GM18951 (cell line): ENCODE results near the gene TEX26.

Experiments used
- POLR2A ChIP-seq: IDR thresholded peaks from 4 replicates; pipeline ENCODE4 v1.6.1; 2011; ENCODE audit warnings: mild to moderate bottlenecking; ENCODE audit not compliant: insufficient read length, insufficient read depth; ENCODE audit errors: extremely low read depth
- in situ Hi-C: fragments of 300-500 bp; cut with MboI; formaldehyde crosslinking; loops from one replicate; pipeline ENCODE4 v1.12.0; 2022; ENCODE audit warnings: low sequenced_read_pairs, mixed read lengths, inconsistent platforms; ENCODE audit not compliant: unreplicated experiment

TEX26 gene

DNA sequence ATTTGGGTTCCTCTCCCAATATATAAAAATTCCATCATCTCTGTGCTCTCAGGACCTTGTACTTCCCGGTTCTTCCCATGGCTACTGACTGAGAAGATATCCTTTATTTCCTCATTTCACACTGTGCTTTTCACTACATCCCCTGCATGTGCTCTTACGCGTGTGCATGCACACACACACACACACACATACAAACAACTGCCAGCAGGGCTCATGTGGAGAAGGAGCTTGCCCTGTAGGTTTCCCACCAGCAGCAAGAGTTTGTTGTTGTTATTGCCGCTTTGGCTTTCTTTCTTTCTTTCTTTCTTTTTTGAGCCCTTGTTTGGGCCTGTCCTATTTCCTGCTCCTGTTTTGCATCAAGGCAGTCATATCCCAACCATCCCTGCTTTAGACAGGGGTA, 43.6 kb downstream of the TEX26 start:
- no peak for TF ChIP-seq POLR2A
- in situ Hi-C loops, result no loop called here

DNA sequence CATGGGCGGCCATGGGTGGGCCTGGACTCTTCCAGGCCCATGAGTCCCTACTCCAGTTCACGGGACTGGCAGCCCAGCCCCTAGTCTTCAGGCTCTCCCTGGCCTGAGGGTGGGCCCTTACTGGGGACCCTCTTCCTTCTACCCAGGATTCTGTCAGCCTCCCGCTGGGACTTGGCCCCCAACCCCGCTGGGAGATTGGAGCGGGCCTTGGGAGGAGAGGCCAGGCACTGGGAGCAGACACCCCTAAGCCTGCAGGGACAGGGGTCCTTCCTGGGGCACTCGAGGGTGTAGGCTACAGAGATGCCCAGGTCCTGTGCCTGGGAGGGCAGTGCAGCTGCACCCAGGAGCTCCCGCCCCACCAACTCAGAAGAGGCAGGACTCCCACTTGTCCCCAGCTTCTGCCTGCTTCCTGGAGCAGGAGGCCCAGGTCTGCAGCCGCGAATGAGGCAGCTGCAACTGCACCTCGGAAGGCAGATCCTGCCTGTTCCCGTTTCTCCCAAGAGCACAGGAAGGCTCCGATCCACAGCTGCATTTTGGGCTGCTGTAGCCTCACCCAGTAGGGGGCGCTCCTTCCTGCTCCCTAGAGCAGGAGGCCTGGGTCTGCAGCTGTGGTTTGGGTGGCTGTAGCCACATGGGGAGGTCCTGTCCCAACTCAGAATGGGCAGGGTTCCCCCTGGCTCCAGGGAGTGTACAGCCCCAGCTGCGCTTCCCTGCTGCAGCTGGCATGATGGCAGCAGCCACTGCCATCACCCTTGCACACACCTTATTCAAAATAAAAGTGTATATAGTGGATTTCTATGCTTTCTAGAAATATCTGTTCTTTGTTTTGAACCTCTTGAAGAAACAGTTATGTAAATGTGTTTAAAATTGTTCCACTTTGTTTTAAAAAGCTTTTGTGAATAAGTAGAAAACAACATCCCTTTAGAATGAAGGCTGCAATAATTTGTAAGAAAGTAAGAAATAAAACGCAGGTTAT, 46.8 kb downstream of the TEX26 start:
- in situ Hi-C loops, result no loop called here
- no peak for TF ChIP-seq POLR2A

DNA sequence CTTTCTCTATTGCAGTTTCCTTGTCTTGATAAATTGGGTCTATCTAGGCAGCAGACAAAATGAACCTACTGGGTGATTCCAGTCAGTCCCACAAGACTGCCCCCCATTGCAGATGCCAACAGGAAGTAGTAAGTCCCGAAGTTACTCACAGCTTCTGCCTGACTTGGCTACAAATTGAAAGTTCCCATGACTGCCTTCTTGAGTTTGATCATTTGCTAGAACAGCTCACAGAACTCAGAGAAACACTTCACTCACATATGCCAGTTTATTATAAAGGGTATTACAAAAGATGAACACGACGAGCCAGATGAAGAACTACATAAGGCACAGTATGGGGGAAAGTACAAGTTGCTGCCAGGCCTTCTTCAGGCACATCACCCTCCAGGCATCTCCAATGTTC, 50.0 kb downstream of the TEX26 start:
- in situ Hi-C loops, result no loop called here
- no peak for TF ChIP-seq POLR2A

DNA sequence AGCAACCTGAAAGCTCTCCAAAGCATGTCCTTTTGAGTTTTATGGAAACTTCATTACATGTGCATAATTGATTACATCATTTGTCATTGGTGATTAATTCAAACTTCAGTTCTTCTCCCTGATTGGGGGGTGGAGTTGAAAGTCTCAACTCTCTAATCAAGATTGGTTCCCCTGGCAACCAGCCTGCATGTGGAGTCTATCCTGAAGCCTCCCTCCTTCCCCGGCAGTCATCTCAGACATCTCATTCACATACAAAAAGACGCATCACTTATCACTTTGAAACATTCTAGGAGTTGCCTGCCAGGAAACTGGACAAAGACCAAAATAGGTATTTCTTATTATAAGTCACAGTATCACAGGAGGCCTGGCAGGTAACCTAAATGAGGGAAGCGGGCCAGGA, 50.5 kb downstream of the TEX26 start:
- in situ Hi-C loops, result no loop called here
- no peak for TF ChIP-seq POLR2A

DNA sequence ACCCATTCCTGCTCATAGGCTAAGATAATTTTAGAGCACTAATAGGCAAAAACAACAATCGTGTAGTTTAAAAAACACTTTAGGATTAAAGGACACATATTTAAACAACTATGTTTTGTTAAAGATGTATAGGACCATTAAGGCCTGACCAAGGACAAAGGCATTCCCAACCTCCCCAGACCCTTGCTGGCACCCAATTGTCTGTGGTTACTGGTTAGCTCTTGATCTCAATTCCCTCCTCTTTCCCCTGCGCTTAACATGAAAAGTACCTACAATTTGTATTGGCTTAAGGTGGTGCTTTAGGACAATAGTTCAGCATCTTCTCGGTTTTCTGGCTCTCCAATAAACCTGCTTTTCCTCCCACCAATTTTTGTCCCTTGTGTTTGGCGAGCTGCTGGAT, 51.0 kb downstream of the TEX26 start:
- TF ChIP-seq POLR2A, result no peak
- in situ Hi-C loops, result no loop called here

DNA sequence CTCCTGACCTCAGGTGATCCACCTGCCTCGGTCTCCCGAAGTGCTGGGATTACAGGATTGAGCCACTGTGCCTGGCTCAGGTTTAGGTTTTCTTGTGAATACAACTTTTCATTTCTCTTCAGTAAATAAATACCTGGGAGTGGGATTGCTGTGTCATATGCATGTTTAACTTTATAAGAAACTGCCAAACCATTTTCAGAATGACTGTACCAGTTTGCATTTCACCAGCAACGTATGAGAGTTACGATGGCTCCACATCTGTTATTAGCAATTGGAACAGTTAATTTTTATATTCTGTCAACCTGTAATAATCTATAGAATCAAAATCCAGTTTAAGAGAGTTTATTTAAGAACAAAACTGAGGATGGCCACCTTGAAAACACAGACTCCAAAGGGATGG, 52.2 kb downstream of the TEX26 start:
- in situ Hi-C loops, result no loop called here
- TF ChIP-seq POLR2A, result no peak

DNA sequence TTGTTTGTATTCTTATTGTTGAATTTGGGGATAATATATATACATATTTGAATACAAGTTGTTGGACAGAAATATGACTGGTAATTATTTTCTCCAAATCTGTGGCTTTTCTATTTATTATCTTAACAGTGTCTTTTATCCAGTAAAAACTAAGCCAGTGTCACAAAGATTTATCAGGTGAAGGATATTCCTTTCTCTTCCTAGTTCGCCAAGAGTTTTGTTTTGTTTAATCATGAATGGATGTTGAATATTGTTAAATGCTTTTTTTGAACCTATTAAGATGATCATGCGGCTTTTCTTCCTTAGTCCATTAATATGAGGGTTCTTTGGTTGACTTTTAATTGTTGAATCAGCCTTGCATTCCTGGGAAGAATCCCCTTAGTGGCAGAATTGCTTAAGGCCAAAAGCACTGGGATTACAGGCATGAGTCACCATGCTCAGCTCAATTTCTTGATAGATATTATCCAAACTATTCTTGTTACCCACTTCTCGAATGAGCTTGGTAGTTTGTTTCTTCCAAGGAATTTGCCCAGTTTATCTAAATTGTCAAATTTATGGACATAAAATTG, 53.3 kb downstream of the TEX26 start:
- in situ Hi-C loops, result no loop called here

DNA sequence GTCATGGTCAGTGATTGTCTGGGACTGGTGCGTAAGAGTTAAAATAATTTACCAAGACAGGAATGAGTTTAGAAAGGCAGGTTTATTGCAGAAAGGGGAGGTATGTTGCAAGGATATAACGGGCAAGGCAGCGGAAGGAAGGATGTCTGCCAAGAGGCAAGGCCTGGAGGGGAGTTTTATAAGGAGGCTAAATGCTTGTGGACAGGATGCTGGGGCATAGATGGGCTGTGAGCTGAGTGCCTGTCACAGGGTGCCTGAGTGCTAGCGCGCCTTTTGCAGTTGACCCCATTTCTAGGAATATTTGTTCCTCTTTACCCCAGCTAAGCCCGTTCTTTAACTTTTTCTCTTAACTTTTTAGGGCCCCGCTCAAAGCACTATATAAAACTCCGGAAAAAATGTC, 58.7 kb downstream of the TEX26 start:
- in situ Hi-C loops, result no loop called here
- no peak for TF ChIP-seq POLR2A

More for the DNA sequence above, 53.3 kb downstream of the TEX26 start:
- TF ChIP-seq POLR2A, result no peak

DNA sequence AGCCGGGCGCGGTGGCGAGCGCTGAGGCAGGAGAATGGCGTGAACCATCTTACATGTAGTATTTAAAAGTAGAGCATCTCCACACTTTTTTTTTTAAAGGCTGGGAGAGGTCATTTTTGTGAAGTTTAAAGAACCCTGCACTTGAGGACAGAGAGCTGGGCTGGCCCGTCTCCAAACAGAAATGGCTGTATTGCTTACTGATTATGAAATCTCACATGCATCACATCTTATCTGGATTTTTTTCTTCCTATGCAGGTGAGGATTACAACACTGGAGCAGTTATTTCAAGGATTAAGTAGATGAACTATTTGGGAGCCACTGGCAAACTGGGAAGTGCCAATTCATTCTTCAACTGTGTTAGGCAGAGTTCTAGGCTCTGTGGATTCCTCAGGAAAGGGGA, 59.5 kb downstream of the TEX26 start:
- in situ Hi-C loops, result no loop called here
- no peak for TF ChIP-seq POLR2A

DNA sequence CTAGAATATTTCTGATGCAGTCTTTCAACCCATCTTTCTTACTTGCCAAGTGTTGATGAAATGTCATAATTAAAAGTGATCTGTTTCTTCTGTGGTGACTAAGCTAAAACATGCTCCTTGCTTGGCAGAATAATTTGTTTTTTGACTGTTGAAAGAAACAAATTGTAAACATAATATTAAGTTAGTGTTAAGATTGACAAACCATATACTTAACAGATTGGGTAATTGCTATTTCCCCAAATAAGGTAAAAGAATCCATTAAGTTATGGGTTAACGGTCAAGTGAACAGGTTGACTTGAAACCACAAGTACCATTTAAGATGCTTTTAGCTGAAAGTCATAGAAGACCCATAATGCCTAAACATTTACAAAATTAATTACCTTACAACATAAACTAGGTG, 62.9 kb downstream of the TEX26 start:
- TF ChIP-seq POLR2A, result no peak
- in situ Hi-C loops, result no loop called here

DNA sequence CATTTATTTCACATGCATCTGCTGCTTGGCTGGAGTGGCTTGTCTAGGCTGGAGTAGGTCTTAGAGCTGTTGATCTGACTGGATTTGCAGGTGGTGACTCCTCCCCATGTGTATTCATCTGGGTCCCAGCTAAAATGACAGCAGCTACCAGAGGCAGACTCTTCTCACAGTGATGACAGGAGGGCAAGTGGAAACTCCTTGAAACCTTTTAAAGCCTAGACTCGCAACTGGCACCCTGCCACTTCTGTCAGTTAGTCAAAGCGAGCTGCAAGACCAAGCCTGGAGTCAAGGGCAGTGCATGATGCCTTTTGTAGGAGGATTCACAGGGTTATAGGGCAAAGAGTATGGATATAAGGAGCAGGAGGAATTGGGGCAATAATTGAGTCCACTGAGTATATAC, 65.2 kb downstream of the TEX26 start:
- in situ Hi-C loops, result no loop called here
- TF ChIP-seq POLR2A, result no peak

DNA sequence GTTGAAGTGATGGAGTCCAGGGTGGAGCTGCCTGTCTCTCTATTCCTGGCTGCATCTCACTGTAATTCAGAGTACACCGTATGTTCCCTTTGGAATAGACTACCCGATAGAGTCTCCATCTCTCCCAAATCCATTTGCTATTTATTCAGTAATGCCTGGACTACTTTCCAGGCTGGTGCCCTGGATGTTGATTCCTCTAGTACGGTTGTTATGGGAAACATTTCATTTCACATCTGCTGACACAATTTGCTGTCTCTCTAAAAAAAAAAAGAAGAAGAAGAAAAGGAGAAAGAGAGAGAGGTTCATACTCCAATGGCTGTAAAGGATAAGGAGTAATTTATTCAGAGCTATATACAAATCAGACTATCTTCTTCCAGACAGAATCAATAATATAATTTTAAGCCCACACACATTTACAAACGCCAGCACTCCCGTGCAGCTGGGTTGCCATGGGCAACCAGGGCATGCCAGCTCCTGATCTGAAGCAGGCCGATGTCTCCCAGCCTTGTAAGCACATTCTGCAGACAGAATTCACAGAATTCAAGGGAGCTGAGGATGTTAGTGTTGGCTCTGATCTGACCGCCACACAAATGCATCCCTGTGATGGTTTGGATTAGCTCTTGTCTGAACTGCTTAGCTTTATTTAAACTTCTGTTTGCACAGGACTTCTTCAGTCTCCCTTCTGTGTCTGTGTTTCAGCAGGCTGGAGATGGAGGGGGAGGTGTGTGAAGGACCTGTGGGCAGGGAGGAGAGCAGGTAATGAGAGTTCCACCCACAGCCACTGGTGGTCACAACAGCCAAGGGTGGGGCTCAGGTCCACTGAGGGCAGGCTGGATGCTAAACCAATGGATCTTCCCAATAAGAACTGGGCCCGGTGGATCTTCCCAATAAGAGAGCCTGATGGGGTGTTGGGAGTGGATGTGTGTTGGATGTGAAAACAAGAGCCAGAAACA, 66.0 kb downstream of the TEX26 start:
- TF ChIP-seq POLR2A, result no peak
- in situ Hi-C loops, result no loop called here

DNA sequence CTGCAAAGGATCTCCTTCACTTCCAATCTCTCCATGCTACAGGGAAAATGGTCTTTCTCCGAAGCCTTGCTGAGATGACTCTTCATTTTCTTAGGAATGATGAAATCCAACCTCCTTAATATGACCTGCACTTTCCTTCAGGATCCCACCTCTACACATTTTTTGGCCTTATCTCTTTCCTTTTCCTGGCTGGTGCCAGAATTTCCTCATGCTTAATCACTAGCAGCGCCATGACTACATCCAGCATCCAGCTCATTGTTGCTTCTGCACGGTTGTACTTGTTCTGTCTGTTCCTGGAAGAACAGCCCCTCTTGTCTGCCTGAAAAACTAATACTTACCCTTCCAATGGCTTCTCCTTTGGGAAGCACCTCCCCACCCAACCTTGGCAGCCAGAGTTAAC, 68.4 kb downstream of the TEX26 start:
- in situ Hi-C loops, result no loop called here
- TF ChIP-seq POLR2A, result no peak
